Jurkat, Clone E6-1 (cell line): ENCODE results near the gene TMEM190.
A peak's percentile ranks its signal among the peaks of the same experiment; 100 is the strongest.
"Not testable (repeated sequence)": the region's sequence is repeated elsewhere in the genome, so short reads cannot be mapped to it uniquely, and the experiment has no call there.

ENCODE experiments used
- DNase-seq: peaks from one replicate; pipeline ENCODE4 v3.0.0-alpha.2; 2011; ENCODE audit warnings: low read depth, low spot score
- H3K4me3 ChIP-seq: 2 replicates; pipeline ENCODE4 v1.5.1; 2011; ENCODE audit warnings: mild to moderate bottlenecking, low read length, control low read depth, moderate library complexity

TMEM190 gene

GRCh38 chr19:55406826-55407549, 30.4 kb downstream of the TMEM190 start:
- no peak for DNase-seq

GRCh38 chr19:55407550-55407799, 30.8 kb downstream of the TMEM190 start, which contains the start of gene UBE2S:
TSS of gene UBE2S (minus strand) at chr19:55407788. CDS start at chr19:55407589, 199 bp downstream.
- not testable (repeated sequence) for DNase-seq
- H3K4me3 ChIP-seq, result peak within 1 kb of the TSS; percentile 91

More at GRCh38 chr19:55406826-55407549, 30.4 kb downstream of the TMEM190 start:
- H3K4me3 ChIP-seq, result peak overlapping the region; percentile 91

GRCh38 chr19:55407800-55408532, 31.3 kb downstream of the TMEM190 start:
- peak overlapping the region; percentile 91 for H3K4me3 ChIP-seq
- DNase-seq, result peak; percentile 99

- H3K4me3 ChIP-seq, result peak overlapping the region; percentile 34
- no peak for DNase-seq
These were observed 31.9 kb downstream of the TMEM190 start for GRCh38 chr19:55408533-55408872.

- not testable (repeated sequence) for DNase-seq, H3K4me3 ChIP-seq
These were observed 32.6 kb downstream of the TMEM190 start for GRCh38 chr19:55409179-55409578.

- DNase-seq, result no peak
These were observed 33.5 kb downstream of the TMEM190 start for GRCh38 chr19:55410168-55410567.

GRCh38 chr19:55418185-55418584, 41.6 kb downstream of the TMEM190 start:
- H3K4me3 ChIP-seq, result no peak overlapping the region
- peak; percentile 65 for DNase-seq

More at GRCh38 chr19:55410168-55410567, 33.5 kb downstream of the TMEM190 start:
- H3K4me3 ChIP-seq, result no peak overlapping the region

GRCh38 chr19:55419103-55419502, 42.5 kb downstream of the TMEM190 start:
- H3K4me3 ChIP-seq, result no peak overlapping the region
- DNase-seq, result peak; percentile 38

- H3K4me3 ChIP-seq, result no peak overlapping the region
- no peak for DNase-seq
These were observed 43.1 kb downstream of the TMEM190 start for GRCh38 chr19:55419624-55420236.

- DNase-seq, result peak; percentile 88
- not testable (repeated sequence) for H3K4me3 ChIP-seq
These were observed 44.7 kb downstream of the TMEM190 start for GRCh38 chr19:55421281-55421680.

- H3K4me3 ChIP-seq, result no peak overlapping the region
- no peak for DNase-seq
These were observed 46.8 kb downstream of the TMEM190 start for GRCh38 chr19:55423225-55424005.

- no peak for DNase-seq
- H3K4me3 ChIP-seq, result no peak overlapping the region
These were observed 47.9 kb downstream of the TMEM190 start for GRCh38 chr19:55424518-55424917.

- no peak overlapping the region for H3K4me3 ChIP-seq
- no peak for DNase-seq
These were observed 49.4 kb downstream of the TMEM190 start for GRCh38 chr19:55426042-55426441.
